NCI-H748 treated with DMSO at 0.1 percent for 48 hours (cell line): ENCODE measurements around the gene PARD6B.
"Not testable (repeated sequence)": the region's sequence is repeated elsewhere in the genome, so short reads cannot be mapped to it uniquely, and the experiment has no call there.

Source experiments
- DNase-seq: peaks from one replicate; lab custom pipeline; 2025; lab: John Stamatoyannopoulos, UW

Gene PARD6B

DNA sequence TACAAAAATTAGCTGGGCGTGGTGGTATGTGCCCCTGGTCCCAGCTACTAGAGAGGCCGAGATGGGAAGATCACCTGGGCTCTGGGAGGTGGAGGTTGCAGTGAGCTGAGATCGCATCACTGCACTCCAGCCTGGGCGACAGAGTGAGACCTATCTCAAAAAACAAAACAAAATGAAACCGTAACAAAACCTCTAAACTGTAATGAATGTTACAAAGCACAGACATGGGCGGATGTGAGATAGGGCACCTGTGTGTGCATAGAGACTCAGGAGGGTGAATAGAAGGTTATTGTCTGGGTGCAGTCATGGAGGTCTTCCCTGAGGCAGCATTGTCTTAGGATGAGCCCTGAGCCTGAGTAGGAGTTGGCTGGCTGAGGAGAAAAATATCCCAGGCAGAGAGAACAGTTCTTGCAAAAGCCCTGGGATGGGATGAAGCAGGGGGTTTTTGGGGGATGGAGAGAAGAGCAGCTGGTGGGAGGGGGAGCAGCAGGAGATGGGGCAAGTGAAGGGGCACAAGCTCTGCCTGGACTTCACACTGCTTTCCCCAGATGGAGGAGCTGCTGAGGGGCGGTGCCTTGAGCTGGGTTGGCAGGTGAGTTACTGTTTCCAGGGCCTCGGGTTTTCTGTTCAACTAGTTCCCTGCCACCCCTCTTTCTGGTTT is 68.6 kb downstream of the PARD6B start:
- DNase-seq = no peak

DNA sequence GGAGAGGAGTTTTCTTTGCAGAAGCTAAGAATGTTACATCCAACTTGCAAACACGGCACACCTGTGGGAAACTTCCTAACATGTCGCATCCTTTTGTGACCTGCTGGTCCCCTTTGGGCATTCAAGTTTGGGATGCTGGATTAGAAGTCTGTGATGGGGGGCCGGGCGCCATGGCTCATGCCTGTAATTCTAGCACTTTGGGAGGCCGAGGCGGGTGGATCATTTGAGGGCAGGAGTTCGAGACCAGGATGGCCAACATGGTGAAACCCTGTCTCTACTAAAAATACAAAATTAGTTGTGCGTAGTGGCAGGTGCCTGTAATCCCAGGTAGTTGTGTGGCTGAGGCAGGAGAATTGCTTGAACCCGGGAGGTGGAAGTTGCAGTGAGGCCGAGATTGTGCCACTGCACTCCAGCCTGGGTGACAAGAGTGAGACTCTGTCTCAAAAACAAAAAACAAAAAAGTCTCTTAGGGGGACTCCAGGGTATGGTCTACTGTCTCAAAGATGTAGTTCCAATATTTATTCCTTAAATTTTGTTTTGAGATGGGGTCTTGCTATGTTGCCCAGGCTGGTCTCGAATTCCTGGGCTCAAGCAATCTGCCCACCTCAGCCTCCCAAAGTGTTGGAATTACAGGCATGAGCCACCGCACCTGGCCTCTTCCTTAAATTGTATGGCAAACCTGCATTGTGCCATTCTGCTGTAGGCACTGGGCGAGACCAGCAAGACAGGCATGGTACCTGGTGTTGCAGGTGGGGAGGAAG is 69.8 kb downstream of the PARD6B start:
- not testable (repeated sequence) for DNase-seq

DNA sequence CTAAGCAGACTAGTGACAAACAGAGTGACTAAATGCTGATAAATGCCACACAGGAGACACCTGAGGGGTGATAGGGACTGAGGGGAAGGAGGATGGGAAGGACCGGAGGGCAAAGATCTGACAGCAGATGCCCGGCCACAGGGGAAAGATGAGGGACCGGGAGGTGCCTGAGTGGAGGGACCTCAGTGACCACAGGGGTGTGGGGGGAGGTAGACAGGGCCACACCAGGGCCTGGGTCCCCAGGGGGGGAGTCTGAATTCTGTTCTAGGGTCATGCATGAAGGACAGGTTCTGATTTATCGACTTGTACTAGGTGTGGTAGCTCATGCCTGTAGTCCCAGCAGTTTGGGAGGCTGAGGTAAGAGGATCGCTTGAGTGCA is 70.4 kb downstream of the PARD6B start:
- no peak for DNase-seq

DNA sequence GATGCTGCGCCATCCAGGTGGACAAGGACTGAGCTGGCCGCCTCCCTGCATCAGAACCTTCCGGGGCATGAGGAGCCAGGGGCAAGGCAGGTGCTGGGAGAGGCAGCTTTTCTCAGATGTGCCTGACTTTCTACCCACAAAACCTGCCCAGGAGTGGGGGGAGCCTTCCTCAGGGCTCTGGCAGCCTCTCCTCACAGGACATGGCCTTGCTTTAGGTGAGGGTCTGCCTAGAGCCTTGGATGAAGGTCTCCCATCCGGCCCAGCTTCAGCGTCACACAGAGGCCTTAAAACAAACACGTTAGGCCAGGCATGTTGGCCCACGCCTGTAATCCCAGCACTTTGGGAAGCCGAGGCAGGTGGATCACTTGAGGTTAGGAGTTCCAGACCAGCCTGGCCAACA is 70.9 kb downstream of the PARD6B start:
- no peak for DNase-seq

DNA sequence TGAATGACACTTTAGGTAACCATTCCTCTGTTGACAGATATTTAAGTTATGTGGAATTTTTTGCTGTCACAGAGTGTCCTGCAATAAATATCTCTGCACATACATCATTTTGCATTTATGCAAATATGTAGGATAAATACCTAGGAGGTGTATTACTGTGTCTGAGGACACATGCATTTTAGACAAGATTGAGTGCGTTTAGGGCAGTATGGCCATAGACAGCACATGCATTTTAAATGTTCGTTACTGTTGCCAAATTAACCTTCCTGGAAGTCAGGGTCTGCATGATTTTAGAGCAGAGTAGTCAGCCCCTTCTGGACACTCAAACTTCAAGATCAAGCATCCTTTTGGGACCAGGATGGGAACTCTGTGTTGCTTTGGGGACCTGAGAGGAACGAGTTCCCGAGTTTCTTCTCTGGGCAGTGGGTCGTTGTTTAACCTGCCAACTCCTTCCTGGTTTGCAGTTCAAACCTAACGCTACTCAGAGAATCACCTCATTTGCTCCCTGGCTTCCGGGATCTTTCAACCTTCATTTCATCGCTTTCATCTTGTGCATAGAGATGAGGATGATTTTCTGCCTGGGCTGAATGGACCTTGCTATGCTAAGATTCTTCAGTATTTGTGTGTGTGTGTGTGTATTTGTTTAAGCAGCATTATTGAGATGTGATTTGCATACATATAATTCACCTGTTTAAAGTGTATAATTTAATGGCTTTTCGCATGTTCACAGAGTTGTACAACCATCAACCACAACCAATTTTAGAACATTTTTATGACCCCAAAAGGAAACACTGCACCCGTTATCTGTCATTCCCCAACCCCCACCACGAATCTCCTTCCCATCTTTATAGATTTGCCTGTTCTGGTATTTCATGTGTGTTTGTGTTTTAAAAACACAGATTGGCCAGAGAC is 73.3 kb downstream of the PARD6B start:
- no peak for DNase-seq

DNA sequence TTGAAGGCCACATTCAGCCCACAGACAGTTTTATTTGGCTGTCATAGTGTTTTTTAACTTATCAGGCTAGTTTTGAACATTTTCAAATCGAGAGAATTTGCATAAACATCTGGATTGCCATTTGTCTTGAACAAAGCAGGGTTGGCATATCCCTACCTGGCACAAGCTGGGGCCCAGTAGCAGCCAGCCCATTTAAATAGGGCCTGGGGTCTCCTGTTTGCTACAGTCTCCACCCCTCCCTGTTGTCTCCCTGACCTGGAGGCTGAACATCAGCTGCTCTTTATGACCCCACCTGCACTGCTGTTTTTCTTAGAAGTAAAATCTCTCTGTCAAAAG is 73.9 kb downstream of the PARD6B start:
- DNase-seq = no peak

DNA sequence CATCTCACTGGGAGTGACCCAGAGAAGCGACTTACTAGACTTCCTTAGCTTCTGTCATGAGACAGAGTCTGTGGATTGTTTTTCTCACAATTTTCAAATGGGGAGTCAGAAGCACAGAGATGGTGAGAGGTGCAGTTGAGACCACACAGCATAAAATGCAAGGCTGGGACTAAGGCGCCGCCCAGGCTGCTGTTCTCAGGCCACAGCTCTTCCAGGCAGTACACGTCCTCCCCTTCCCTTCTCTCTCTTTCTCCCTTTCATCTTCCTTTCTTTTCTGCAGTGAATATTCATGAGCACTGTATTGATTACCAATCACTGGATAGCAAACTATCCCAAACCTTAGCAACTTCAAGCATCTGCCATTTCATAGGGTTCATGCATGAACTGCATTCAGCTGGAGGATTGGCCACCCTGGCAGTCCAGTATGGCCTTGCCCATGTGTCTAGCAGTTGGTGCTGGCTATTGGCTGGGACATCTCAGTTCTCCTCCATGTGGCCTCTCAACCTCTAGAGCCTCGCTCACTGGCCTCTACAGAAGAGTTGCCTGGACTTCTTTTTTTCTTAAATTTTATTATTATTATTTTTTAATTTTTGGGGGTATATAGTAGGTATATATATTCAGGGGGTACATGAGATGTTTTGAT is 74.9 kb downstream of the PARD6B start:
- DNase-seq = no peak
